Caco-2 (cell line): Measurements from ENCODE around the gene ADGRV1. TPM values are rescaled to one million over a fixed set of nuclear protein-coding genes. Genes with fewer than 3 reads are reported as not detected.

Source experiments
- BruUV-seq: library from RNA; stranded (reverse); fragments of 400-500 nt; replicated peaks from 2 replicates; lab custom pipeline; 2021; lab: Mats Ljungman, UMichigan
- CTCF ChIA-PET: fragments of 300-600 bp; sonication (Branson Sonifier 250); formaldehyde crosslinking; loops from one replicate; lab custom pipeline; 2022; ENCODE audit warnings: antibody characterized with exemption; lab: Charles Lee
- POLR2A ChIA-PET: fragments of 300-600 bp; sonication (Branson Sonifier 250); formaldehyde crosslinking; loops from one replicate; lab custom pipeline; 2022; ENCODE audit warnings: antibody characterized with exemption; lab: Charles Lee
- DNase-seq, 2 experiments: peaks; one replicate each; pipeline versions ENCODE4 v3.0.0 to v3.0.0-alpha.2; 2020 to 2022
- H3K27me3 ChIP-seq: replicated peaks from 2 replicates; pipeline ENCODE4 v1.6.0; 2011; ENCODE audit warnings: low read length; ENCODE audit not compliant: control insufficient read depth, insufficient read depth
- H3K36me3 ChIP-seq: 2 replicates; pipeline ENCODE4 v1.5.1; 2011; ENCODE audit warnings: low read length; ENCODE audit not compliant: control insufficient read depth, insufficient read depth
- H3K4me1 ChIP-seq: fragments of 250-450 bp; sonication (Bioruptor Pico); 2 replicates; pipeline ENCODE4 v1.5.1; 2020; ENCODE audit warnings: mild to moderate bottlenecking
- H3K4me3 ChIP-seq: 2 replicates; pipeline ENCODE4 v1.5.1; 2011; ENCODE audit warnings: low read depth, mild to moderate bottlenecking, control low read depth, low read length
- H3K9me3 ChIP-seq: fragments of 250-450 bp; sonication (Bioruptor Pico); 2 replicates; pipeline ENCODE4 v1.5.1; 2020; ENCODE audit warnings: mild to moderate bottlenecking, moderate library complexity
- H3K27ac Mint-ChIP-seq: one replicate; pipeline ENCODE4 v1.8.0; 2022; ENCODE audit warnings: mixed read lengths; ENCODE audit not compliant: unreplicated experiment
- H3K27me3 Mint-ChIP-seq: one replicate; pipeline ENCODE4 v1.8.0; 2022; ENCODE audit warnings: mixed read lengths; ENCODE audit not compliant: insufficient read depth, unreplicated experiment
- H3K36me3 Mint-ChIP-seq: one replicate; pipeline ENCODE4 v1.8.0; 2022; ENCODE audit warnings: mild to moderate bottlenecking, mixed read lengths; ENCODE audit not compliant: insufficient read depth, unreplicated experiment
- H3K4me1 Mint-ChIP-seq: one replicate; pipeline ENCODE4 v1.8.0; 2022; ENCODE audit warnings: low read depth, mixed read lengths; ENCODE audit not compliant: unreplicated experiment
- H3K4me3 Mint-ChIP-seq: one replicate; pipeline ENCODE4 v1.8.0; 2022; ENCODE audit warnings: mild to moderate bottlenecking, moderate library complexity, mixed read lengths; ENCODE audit not compliant: unreplicated experiment
- H3K9me3 Mint-ChIP-seq: one replicate; pipeline ENCODE4 v1.8.0; 2022; ENCODE audit warnings: mixed read lengths; ENCODE audit not compliant: unreplicated experiment
- CTCF ChIP-seq, 2 experiments: fragments of 200-600 bp in 1 of 2; IDR thresholded peaks; 1 replicate in 1 of 2; 2 replicates in 1 of 2; pipeline versions ENCODE4 v1.5.1 to v1.8.0; 2011 to 2022; ENCODE audit warnings: antibody characterized with exemption in 1 of 2, control low read depth in 1 of 2, inconsistent platforms in 1 of 2, low read depth in 1 of 2, low read length in 1 of 2, mild to moderate bottlenecking in 1 of 2, moderate library complexity in 1 of 2; ENCODE audit not compliant: insufficient read depth in 1 of 2, severe bottlenecking in 1 of 2, unreplicated experiment in 1 of 2
- intact Hi-C: fragments of 100-400 bp; cut with micrococcal nuclease; formaldehyde crosslinking; loops from one replicate; pipeline ENCODE4 v1.10.0; 2022; ENCODE audit not compliant: unreplicated experiment
- total RNA-seq: library from RNA; stranded (reverse); gene quantifications from 2 replicates; pipeline ENCODE4 v1.2.3, GENCODE V29; 2022

The ADGRV1 gene
- total RNA-seq, 1 experiment from 2014 or later = 23.2 TPM

GRCh38 chr5:90640484-90641059 is 82.0 kb downstream of the ADGRV1 start:
- no peaks in the 10 kb centered on the region for H3K27me3 Mint-ChIP-seq
- intact Hi-C loops = no loop called here
- Histone ChIP-seq H3K36me3 (no peaks in the 10 kb centered on the region), H3K9me3 (no peaks in the 10 kb centered on the region), H3K4me1 (no peaks in the 10 kb centered on the region), H3K27me3 (no peaks in the 10 kb centered on the region), H3K4me3 (no peak overlapping the region)
- H3K4me3 Mint-ChIP-seq = no peak overlapping the region
- ChIA-PET POLR2A (no interaction called here), CTCF (no interaction called here)
- TF ChIP-seq CTCF (IDR thresholded peaks at IDR 0.05; ENCODE audit: insufficient read depth in 1 of 2, low read depth in 1 of 2, low read length in 1 of 2, severe bottlenecking in 1 of 2, unreplicated experiment in 1 of 2) = no peak
- no peak for DNase-seq
- H3K27ac Mint-ChIP-seq = no peak overlapping the region
- H3K36me3 Mint-ChIP-seq = no peaks in the 10 kb centered on the region
- no peaks in the 10 kb centered on the region for H3K4me1 Mint-ChIP-seq
- H3K9me3 Mint-ChIP-seq = no peaks in the 10 kb centered on the region
- BruUV-seq = no TSS peak

GRCh38 chr5:90641528-90641927 is 82.9 kb downstream of the ADGRV1 start:
- DNase-seq = no peak

GRCh38 chr5:90642706-90643229 is 84.2 kb downstream of the ADGRV1 start:
- Mint-ChIP-seq H3K36me3 (no peaks in the 10 kb centered on the region), H3K27me3 (no peaks in the 10 kb centered on the region)
- POLR2A ChIA-PET = no interaction called here

More at GRCh38 chr5:90641528-90641927, 82.9 kb downstream of the ADGRV1 start:
- Histone ChIP-seq H3K36me3 (no peaks in the 10 kb centered on the region), H3K9me3 (no peaks in the 10 kb centered on the region), H3K27me3 (no peaks in the 10 kb centered on the region), H3K4me3 (no peak overlapping the region), H3K4me1 (no peaks in the 10 kb centered on the region)
- no peaks in the 10 kb centered on the region for H3K9me3 Mint-ChIP-seq
- no peaks in the 10 kb centered on the region for H3K4me1 Mint-ChIP-seq
- intact Hi-C loops = no loop called here
- CTCF ChIA-PET = no interaction called here
- no peaks in the 10 kb centered on the region for H3K27me3 Mint-ChIP-seq
- BruUV-seq = no TSS peak
- no peaks in the 10 kb centered on the region for H3K36me3 Mint-ChIP-seq
- H3K27ac Mint-ChIP-seq = no peak overlapping the region
- no peak for TF ChIP-seq CTCF (IDR thresholded peaks at IDR 0.05; ENCODE audit: insufficient read depth in 1 of 2, low read depth in 1 of 2, low read length in 1 of 2, severe bottlenecking in 1 of 2, unreplicated experiment in 1 of 2)
- POLR2A ChIA-PET = no interaction called here
- H3K4me3 Mint-ChIP-seq = no peak overlapping the region

More at GRCh38 chr5:90642706-90643229, 84.2 kb downstream of the ADGRV1 start:
- H3K27me3 ChIP-seq = no peaks in the 10 kb centered on the region
- no peaks in the 10 kb centered on the region for H3K9me3 ChIP-seq
- no peak for TF ChIP-seq CTCF (IDR thresholded peaks at IDR 0.05; ENCODE audit: insufficient read depth in 1 of 2, low read depth in 1 of 2, low read length in 1 of 2, severe bottlenecking in 1 of 2, unreplicated experiment in 1 of 2)
- no peaks in the 10 kb centered on the region for H3K4me1 ChIP-seq
- Mint-ChIP-seq H3K27ac (no peak overlapping the region), H3K9me3 (no peaks in the 10 kb centered on the region), H3K4me1 (no peaks in the 10 kb centered on the region), H3K4me3 (no peak overlapping the region)
- CTCF ChIA-PET = no interaction called here
- intact Hi-C loops = no loop called here
- no peak overlapping the region for H3K4me3 ChIP-seq
- BruUV-seq = no TSS peak
- H3K36me3 ChIP-seq = no peaks in the 10 kb centered on the region
- DNase-seq = no peak
